ENCODE data around the gene MTFP1.
"Not testable (repeated sequence)": the region's sequence is repeated elsewhere in the genome, so short reads cannot be mapped to it uniquely, and the experiment has no call there.

Gene MTFP1

GRCh38 chr22:30402028-30402765 is 23.4 kb upstream of the MTFP1 start:
- no peak for DNase-seq

- not testable (repeated sequence) for DNase-seq
Observed at GRCh38 chr22:30402766-30403104, 22.8 kb upstream of the MTFP1 start.

- no peak for DNase-seq
Observed at GRCh38 chr22:30404307-30404706, 21.3 kb upstream of the MTFP1 start.

GRCh38 chr22:30405731-30406130 is 19.8 kb upstream of the MTFP1 start:
- DNase-seq, result no peak

- no peak for DNase-seq
Observed at GRCh38 chr22:30406400-30406799, 19.2 kb upstream of the MTFP1 start.

GRCh38 chr22:30408388-30409102 is 17.0 kb upstream of the MTFP1 start:
- peak in 1 of 2 experiments; percentile 27 for DNase-seq

- DNase-seq, result no peak
Observed at GRCh38 chr22:30411780-30412179, 13.8 kb upstream of the MTFP1 start.

- DNase-seq, result no peak
Observed at GRCh38 chr22:30413001-30413400, 12.6 kb upstream of the MTFP1 start.

GRCh38 chr22:30413745-30414524 is 11.6 kb upstream of the MTFP1 start:
- no peak for DNase-seq

GRCh38 chr22:30414525-30415047 is 11.0 kb upstream of the MTFP1 start:
- DNase-seq, result no peak

- DNase-seq, result no peak
Observed at GRCh38 chr22:30416403-30416802, 9.2 kb upstream of the MTFP1 start.

- no peak for DNase-seq
Observed at GRCh38 chr22:30416837-30417236, 8.7 kb upstream of the MTFP1 start.

- DNase-seq, result peak in 1 of 2 experiments; percentile 18
Observed at GRCh38 chr22:30420347-30421125, 5.0 kb upstream of the MTFP1 start.

- DNase-seq, result no peak
Observed at GRCh38 chr22:30421695-30422480, 3.7 kb upstream of the MTFP1 start.

GRCh38 chr22:30422481-30423300 is 2.9 kb upstream of the MTFP1 start:
- DNase-seq, result peak; percentile 81 to 89

GRCh38 chr22:30423301-30423958 is 2.1 kb upstream of the MTFP1 start:
- peak in 1 of 2 experiments; percentile 61 for DNase-seq

- DNase-seq, result peak; percentile 94 to 97
Observed at GRCh38 chr22:30423959-30424533, 1.5 kb upstream of the MTFP1 start.

- peak in 1 of 2 experiments; percentile 64 for DNase-seq
Observed at GRCh38 chr22:30424534-30425326, 838 bp upstream of the MTFP1 start.

GRCh38 chr22:30425327-30425615 is 297 bp upstream of the MTFP1 start:
- DNase-seq, result no peak

Data from SW 1271 (cell line).